Neuron (in vitro differentiated cells): ENCODE data around the gene HAGH.

ENCODE experiments used
- H2AFZ ChIP-seq: one replicate; pipeline ENCODE4 v1.6.1; 2013; ENCODE audit warnings: low read depth, mild to moderate bottlenecking, inconsistent platforms, low read length, moderate library complexity
- H3K27me3 ChIP-seq: one replicate; pipeline ENCODE4 v1.6.1; 2013; ENCODE audit warnings: low read length; ENCODE audit not compliant: insufficient read depth
- H3K36me3 ChIP-seq: one replicate; pipeline ENCODE4 v1.6.1; 2013; ENCODE audit warnings: low read length; ENCODE audit not compliant: insufficient read depth
- H3K4me1 ChIP-seq: one replicate; pipeline ENCODE4 v1.6.1; 2013; ENCODE audit warnings: low read length; ENCODE audit not compliant: insufficient read depth
- H3K4me3 ChIP-seq: 2 replicates; pipeline ENCODE4 v1.5.1; 2013; ENCODE audit warnings: mild to moderate bottlenecking, low read length, moderate library complexity
- H3K9me3 ChIP-seq: one replicate; pipeline ENCODE4 v1.6.1; 2013; ENCODE audit warnings: low read length

Gene HAGH

DNA sequence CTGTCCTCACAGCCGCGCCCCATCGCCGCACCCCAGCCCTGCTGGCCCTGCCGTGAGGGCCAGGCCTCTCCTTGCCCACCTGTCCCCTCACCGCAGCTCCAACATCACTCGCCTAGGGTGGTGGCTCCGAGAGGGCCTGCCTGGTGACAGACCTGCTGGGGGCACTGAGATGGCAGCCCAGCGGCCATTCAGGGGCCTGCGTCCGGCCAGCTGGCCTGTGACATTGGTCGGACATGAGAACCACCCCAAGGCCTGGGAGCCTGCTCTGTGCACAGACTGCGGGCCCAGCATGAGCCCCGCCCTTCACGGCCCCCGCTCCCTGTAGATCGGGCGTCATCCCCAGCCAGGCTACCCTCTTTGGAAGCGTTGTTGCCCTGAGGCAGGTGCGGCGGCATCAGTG, 67.1 kb downstream of the HAGH start:
- Histone ChIP-seq H3K4me1 (no peaks in the 10 kb centered on the region), H2AFZ (no peak overlapping the region), H3K9me3 (no peaks in the 10 kb centered on the region), H3K4me3 (no peak overlapping the region), H3K36me3 (peaks cover 58% of the 10 kb centered on the region), H3K27me3 (no peaks in the 10 kb centered on the region)

DNA sequence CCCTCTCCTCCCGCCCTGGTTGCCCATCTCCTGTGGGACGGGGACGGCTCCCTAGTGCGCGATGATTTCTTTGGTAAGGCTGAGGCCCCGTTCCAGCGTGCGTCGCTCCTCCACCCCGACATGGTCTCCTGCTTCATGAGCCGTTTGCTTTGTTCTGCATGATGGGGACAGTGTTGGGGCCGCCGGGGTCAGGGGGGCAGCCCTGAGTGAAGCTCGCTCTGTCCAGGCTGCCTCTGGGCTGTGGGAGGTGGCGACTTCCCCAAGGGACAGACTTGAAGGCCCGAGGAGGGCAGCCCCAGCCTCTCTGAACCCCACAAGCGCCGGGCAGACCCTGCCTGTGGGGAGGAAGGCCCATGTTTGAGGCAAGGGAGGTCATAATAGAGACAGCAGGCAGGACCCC, 67.7 kb downstream of the HAGH start:
- H2AFZ ChIP-seq: no peak overlapping the region
- no peaks in the 10 kb centered on the region for H3K4me1 ChIP-seq
- no peaks in the 10 kb centered on the region for H3K9me3 ChIP-seq
- peaks cover 52% of the 10 kb centered on the region for H3K36me3 ChIP-seq
- no peak overlapping the region for H3K4me3 ChIP-seq
- no peaks in the 10 kb centered on the region for H3K27me3 ChIP-seq

DNA sequence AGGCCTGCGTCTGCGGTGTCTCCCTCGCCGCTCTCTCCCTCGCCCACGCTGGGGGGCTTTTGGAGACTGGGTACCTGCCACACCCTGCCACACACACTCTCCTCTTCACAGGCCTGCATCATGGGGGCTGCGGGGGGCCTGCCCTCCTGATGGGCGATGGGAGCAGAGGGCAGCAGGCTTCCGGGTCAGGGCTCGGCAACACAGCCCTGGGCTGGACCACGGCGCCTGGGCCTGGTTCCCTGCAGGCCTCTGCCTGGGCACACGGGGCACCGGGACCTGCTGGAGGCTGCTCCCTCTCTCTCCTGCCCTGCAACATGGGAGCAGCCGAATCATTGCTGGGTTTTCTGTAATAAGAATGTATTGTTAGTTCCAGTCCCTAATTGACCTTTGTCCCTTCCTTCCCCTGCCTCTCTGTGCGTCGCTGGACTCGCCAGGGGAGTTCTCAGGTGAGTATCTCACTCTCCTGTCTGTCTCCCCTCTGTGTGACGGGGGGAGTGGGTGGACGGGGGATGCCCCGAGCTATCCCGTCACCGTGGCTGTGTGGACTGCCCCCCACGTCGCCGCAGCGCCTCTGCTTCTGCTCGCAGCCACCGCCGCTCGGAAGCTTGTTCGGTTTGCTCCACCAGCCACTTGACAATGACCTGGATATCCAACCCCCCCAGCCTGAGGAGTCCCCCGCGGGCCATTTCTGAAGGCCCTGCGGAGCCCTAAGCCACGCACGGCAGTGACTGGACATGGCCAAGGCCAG, 68.7 kb downstream of the HAGH start:
- Histone ChIP-seq H3K9me3 (no peaks in the 10 kb centered on the region), H2AFZ (no peak overlapping the region), H3K4me3 (no peak overlapping the region), H3K27me3 (no peaks in the 10 kb centered on the region), H3K36me3 (peaks cover 46% of the 10 kb centered on the region), H3K4me1 (no peaks in the 10 kb centered on the region)
